Right ventricle myocardium inferior (tissue), 1 donor: ENCODE measurements around the gene FAM228B. TPM values are rescaled to one million over a fixed set of nuclear protein-coding genes. Genes with fewer than 3 reads are reported as not detected.
"Not testable (repeated sequence)": the region's sequence is repeated elsewhere in the genome, so short reads cannot be mapped to it uniquely, and the experiment has no call there.

Experiments
- ATAC-seq: fragments of 200-7000 bp; cut with Tn5 transposase; one replicate; pipeline ENCODE4 v1.9.1; 2020; ENCODE audit warnings: mild to moderate bottlenecking, moderate library complexity
- DNase-seq: peaks from one replicate; pipeline ENCODE4 v3.0.0; 2021; ENCODE audit errors: missing footprints
- intact Hi-C: fragments of 100-400 bp; cut with DNase I; formaldehyde crosslinking; loops from one replicate; pipeline ENCODE4 v1.11.0; 2022
- total RNA-seq: library from RNA; stranded (reverse); fragmentation: NEBNext Ultra II Directional; extraction: Animal tissue kit (Norgen Biotek cat#: 25700); gene quantifications from one replicate; pipeline ENCODE4 v1.2.1, GENCODE V29; 2021
- donor health status: DM: no; HTN: yes; CAD: no; lungs with severe emphysema.

FAM228B gene
- total RNA-seq, 1 donor from 2014 or later: 21.8 TPM

DNA sequence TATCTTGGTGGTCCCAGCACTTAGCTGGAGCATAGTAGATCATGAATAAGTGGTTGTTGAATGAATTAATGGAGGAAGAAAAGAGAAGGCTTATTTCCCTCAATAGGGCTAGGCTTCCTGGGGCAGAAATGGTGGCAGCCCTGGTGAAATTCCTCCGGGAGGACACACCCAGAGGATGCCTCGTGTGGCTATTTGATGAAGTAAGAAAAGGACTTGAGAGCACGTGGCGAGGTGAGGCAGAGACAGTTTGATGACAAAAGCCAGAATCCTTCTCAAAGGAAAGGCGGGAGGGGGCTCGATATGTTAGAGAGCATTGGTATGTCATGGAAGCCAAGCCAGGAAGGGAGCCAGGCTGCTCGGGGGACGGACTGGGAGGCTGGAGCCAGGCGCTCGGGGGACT, 66.3 kb downstream of the FAM228B start:
- ATAC-seq: no peak
- DNase-seq: no peak
- intact Hi-C loops: no loop called here

DNA sequence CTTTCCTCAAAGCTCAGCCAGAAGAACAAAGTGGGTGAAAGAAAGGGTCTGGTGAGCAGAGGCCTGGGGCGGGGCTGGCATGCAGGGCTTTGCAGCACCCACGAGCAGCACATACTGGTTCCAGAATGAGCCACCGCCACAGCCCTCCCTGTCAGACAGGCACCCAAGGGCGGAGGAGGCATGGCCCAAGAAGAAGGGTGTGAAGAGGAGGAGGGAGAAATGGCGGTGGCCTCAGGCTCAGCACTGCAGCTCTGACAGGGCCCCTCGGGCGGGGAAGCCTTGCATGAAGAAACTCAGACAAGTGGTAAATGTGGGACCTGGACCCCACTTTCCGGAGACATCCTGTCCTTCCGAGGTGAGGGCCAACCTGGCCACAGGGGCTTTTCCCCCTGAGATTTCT, 67.2 kb downstream of the FAM228B start:
- intact Hi-C loops: no loop called here
- DNase-seq (no peak), ATAC-seq (no peak)

DNA sequence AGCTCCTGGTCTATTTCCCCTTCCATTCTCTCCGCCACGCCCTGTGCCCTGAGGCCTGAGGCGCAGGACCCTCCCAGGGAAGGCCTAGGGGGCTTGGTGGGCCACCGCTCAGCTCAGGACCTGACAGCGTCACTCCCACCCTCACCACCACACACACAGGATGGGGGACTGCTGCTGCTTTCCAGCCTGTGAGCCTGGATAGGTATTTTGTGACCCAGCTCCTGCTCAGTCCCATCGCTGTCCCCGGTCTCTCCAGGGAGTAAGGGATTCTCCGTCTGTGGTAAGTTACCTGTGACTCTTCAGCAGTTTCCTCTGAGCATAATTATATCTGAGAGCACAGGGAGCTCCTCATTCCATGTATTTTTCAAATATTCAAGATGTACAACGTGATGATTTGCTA, 67.9 kb downstream of the FAM228B start:
- intact Hi-C loops: no loop called here
- DNase-seq (no peak), ATAC-seq (no peak)

DNA sequence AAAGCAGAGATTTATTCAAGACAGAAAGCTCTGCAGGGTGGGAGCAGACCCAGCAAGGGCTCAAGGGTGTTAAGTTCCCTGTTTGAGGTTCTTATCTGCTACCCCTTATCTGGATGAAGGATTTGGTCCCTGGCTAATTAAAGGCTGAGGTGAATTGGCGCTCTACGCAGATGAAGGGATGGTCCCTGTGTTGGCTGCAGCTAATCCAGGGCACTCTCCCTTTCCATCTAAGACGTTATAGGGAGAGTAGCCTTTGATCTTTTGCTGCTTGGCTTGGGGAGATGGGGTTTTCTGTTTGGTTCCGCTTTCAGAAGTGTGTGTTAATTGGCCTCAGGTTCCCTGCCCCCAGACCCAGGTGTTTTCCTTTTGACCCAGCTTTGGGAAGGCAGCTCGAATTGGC, 68.6 kb downstream of the FAM228B start:
- ATAC-seq: no peak
- intact Hi-C loops: no loop called here
- no peak for DNase-seq

DNA sequence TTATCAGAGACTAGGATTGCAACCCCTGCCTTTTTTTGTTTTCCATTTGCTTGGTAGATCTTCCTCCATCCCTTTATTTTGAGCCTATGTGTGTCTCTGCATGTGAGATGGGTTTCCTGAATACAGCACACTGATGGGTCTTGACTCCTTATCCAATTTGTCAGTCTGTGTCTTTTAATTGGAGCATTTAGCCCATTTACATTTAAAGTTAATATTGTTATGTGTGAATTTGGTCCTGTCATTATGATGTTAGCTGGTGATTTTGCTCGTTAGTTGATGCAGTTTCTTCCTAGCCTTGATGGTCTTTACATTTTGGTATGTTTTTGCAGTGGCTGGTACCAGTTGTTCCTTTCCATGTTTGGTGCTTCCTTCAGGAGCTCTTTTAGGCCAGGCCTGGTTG, 73.9 kb downstream of the FAM228B start:
- ATAC-seq, intact Hi-C loops, DNase-seq: not testable (repeated sequence)

DNA sequence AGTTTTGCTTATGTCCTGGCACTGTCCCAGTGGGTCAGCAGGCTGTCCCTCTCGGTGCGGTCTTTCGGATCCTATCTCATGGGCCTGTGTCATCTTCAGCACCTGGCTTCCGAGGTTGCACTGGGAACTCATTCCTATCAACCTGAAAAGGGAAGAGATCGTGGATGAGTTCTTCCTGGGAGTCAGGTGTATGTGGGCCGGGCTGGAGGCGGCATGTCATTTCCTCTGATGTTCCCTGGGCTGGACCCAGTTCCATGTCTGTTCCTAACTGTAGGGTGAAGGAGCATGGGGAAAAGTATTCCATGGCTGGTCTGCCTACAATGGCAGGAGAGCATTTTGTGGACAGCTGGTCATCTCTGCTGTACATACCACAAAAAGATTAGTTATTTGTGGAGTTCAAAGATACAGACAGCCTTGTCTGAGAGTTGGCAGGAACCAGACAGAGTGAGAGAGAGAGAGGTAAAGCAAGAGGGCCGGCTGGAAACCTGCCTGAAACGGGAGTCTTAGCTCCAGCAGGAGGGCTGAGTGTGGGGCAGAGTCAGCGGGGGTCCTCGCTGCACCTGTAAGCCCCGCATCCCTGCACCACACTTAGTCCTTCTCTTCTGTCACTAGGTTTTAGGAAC, 76.8 kb downstream of the FAM228B start:
- ATAC-seq (peak; percentile 63), DNase-seq (no peak)

DNA sequence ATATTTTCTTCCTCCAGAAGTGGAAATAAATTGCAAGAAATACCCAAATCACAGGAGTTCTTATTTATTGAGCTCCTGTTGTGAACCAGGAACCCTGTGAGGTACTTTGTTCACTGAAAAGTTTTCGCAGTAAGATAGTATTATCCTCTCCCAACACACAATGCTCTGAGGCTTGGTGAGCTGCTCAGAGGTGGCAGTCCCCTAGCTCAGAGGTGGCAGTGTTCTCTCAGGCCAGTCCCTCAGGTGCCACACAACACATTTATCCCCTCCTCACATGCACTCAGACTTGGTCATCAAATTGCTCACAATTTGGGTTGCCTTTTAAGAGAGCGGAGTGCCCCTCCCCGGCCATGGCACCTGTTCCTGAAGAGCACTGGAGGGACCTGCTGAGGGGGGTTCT, 77.5 kb downstream of the FAM228B start:
- intact Hi-C loops: no loop called here
- ATAC-seq: no peak
- no peak for DNase-seq

More for the DNA sequence above, 76.8 kb downstream of the FAM228B start:
- intact Hi-C loops: no loop called here

DNA sequence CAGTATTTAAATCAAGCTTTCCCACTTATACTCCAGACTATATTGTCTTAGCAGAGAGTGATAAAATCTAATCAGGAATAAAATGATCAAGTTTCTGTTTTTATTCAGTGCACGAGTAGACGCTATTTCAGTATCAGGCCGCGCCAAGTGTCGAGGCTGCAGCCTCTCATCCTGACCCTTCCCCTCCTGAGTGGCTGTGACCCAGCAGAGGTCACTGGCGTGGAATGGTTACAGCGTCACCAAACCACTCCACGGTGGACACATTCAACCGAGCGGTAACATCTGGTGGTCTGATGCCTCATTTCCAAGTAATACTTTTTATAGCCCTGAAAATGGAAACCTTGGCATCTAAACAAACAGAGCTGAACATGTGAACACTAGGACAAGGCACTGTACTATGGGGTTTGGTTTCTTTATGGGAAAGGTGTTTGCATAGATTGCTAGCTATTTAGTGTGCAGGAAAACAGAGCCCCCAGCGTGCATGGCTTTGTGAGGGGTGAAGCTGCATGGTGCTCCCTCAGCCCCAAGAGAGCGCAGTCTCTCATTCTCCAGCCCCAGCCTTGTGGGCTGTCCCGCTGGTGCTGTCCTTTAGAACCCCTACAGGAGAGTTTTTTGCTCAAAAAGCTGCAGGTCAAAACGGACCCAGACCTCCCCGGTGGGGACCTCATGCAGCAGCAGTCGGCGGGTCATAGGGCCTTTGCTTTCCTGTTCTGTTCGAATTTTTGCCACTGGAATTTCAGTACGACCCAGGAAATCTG, 79.9 kb downstream of the FAM228B start:
- DNase-seq (no peak), ATAC-seq (no peak)
- intact Hi-C loops: no loop called here

DNA sequence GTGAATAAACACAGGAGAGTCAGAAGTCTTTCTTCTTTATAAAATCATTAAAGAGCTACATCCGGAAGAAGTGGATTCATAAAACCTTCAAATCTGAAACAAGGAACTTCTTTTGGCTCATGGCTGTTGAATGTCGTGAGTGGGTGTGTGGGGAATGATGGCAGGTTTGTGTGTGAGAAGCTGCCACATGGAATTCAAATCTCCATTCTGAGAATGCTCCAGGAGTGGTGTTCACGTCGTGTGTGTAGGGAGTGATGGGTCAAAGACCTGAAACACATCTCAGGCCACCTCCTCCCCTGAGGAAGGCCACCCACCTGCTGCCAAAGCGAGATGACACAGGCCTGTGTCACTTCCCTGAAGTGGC, 80.5 kb downstream of the FAM228B start:
- ATAC-seq (no peak), DNase-seq (no peak)
- intact Hi-C loops: no loop called here

DNA sequence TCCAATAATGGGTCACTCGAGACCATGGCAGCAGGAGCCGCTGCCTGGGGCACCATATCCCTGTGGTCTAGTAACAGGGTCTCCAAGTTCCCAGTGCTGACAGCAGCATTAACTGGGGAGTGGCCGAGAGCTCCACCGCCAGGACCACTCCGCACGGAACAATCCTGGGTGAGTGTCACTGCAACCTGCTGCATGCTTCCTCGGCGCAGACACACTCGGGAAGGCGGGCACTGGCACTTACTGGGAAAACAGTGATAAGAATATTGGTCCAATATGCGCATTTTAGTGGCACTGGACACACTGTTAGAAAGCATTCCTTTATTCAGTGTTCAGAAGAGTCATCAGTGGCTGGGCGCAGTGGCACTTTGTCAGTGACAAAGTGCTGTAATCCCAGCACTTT, 81.2 kb downstream of the FAM228B start:
- no peak for DNase-seq
- intact Hi-C loops: no loop called here
- no peak for ATAC-seq

DNA sequence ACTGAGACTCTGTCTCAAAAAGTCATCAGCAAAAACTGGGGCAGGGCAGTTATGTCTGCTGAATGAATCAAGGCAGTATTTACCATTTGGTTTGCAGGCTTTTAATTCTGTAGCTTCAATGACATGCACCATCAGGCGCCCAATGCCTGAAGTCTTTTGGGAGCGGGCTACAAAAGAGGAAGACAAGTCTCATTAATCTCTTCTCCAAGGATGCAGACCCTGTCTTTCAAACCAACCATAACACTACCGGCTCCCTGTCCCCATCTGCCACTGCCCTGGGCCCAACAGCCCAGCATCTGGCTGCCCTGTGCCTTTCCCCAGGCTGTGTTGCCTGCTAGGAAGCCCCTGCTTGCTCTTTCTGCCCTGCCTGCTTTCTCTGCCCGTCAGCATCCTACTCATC, 81.9 kb downstream of the FAM228B start:
- DNase-seq: no peak
- intact Hi-C loops: no loop called here
- no peak for ATAC-seq

DNA sequence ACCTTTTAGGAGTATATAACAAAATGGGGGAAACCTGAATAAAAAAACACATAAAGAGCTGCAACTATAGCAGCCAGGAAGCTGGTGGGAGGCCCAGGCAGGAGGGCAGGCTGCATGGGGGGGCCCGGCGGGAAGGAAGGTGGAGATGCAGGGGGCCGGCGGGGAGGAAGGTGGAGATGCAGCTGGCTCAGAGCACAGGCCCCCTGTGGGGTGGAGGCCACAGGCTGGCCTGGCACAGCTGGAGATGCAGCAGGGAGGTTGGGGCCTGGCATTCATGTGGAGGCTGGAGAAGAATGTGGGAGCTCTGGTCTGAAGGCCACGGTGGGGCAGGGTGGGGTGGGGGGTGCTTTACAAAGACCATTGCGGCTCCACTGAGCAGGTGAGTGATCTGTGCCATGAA, 83.0 kb downstream of the FAM228B start:
- no peak for DNase-seq
- ATAC-seq: no peak
- intact Hi-C loops: no loop called here

DNA sequence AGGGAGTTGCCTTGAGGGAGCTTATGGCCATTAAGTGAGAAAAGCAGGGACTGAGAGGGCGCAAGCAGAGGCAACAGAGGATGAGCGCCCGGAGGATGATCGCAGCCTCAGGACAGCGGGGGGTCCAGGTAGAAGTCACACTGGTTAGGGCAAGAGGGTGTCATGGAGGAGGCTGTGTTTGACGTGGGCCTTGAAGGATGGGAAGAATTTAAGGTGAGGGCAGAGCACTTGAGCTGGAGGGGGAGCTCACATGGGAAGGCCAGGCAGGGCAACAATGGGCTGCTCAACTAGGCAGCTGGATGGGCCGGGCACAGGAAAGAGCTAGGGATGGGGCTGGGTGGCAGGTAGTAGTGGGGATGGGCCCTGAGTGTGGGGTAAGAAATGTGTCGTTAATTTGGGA, 83.4 kb downstream of the FAM228B start:
- DNase-seq (no peak), ATAC-seq (no peak)
- intact Hi-C loops: no loop called here

DNA sequence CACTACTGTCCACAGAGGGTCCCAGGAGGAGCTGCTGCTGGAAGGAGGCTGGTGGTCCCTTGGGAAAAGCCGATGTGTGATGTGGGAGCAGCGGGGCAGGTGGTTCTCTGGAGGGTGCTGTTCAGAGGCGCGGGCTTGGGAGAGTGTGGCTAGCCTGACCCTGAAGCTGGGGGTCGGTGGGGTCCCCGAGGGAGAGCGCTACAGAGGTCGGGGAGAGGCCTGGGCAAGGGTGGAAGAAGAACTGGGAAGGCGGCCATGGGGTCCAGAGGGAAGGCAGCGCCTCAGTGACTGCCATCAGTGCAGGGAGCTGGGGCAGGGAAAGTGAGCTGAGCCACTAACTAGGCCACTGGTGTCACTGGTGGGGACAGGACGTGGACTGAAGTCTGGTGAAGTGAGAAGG, 84.1 kb downstream of the FAM228B start:
- intact Hi-C loops: no loop called here
- ATAC-seq (no peak), DNase-seq (no peak)

DNA sequence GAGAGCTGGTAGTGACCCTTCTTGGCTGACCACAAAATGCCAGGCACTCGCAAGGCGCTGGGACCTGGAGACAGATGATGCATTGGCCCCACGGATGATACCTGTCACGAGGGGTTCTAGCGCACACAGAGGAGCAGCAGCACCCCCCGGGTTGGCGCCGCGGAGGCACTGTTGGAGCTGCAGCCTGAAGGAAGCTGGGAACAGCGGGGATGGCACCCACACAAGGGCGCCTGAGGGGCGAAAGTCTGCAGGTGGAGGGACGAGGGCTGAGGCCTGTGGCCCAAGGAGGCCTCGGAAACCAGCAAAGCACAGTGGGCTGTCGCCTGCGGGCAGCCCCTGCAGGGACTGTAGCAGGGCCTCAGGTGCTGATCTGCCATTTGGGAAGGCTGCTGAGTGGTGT, 85.2 kb downstream of the FAM228B start:
- intact Hi-C loops: no loop called here
- DNase-seq (no peak), ATAC-seq (no peak)

DNA sequence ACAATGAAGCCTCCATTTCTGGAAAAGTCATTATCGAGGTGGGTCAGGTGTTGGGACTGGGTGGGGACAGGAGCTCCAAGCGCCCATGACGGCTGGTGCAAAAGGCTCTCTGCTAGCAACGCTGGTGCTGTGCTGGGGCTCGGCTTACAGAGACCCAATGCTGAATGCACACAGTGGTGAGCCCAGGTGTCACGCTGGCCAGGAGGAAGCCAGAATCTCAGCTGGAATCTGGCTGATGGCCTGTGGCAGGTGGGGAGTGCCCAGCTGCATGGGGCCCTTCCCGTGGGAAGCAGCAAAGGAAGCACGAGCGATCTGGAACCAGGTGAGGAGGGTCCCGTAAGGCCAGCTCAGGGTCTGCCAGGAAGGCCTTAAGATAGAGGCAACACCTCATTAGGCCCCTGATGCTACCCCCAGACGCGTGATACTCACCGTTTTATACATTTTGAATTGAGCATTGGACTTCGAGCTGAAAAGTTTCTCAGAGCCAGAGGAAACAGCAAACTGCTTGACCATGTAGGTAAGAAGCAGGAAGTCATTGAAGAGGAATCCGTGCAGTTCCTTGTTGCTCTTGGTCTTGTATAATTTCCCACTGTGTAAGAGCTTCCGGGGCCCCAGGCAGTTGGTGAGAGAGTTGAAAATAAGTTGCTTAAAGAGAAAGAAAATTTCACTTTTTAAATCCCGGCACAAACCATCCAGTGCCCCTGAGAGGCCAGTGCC, 86.3 kb downstream of the FAM228B start:
- DNase-seq (no peak), ATAC-seq (no peak)
- intact Hi-C loops: no loop called here

DNA sequence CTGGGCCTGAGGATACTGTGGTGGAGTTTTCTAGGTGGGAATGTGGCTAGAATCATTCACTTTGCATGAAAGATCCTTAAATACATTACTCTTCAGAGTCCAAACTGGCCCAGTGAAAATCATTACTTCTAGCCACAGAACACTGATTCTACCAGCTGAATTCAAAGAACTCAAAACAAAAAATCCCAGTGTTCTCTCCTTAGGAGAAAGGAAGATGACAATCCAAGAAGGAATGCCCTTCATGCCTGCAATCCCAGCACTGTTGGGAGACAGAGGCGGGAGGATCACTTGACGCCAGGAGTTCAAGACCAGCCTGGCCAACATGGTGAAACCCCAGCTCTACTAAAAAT, 86.8 kb downstream of the FAM228B start:
- DNase-seq (no peak), ATAC-seq (no peak)
- intact Hi-C loops: no loop called here

DNA sequence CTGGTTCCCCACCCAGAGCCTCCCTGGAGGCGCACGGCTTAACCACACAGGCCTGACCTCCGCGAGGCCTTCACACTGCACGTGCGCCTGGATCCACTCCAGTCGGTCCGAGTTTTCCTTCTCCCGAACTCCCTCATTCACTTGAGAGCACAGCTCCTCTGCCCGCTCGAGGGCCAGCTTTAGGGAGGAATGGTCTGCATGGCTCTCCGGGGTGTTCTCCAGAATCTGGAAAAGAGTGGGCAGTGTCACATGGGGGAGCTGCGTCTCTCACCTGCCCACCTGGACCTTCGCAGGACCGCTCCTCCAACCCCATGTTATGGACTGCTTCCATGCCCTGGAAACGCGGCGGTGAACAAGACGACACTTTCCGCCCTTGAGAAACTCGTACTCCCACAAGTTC, 87.5 kb downstream of the FAM228B start:
- intact Hi-C loops: no loop called here
- DNase-seq: no peak
- ATAC-seq: peak; percentile 13

DNA sequence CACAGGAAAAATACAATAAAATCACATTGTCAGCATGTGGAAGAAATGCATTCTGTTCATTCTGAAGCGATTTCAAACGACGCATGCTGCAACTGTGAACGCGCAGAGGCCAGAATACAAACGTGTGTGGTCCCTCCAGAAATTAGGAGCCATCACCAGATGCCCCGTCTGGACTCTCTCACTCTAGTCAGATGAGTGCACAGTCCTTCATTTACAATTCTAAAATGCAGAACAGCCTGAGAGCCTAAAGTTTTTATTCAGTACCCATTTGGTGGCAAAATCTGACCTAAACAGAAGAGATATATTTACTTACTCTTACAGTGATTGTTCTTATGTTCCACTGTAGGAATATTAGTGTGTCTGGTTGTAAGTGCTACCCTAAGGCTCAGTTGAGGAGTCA, 88.1 kb downstream of the FAM228B start:
- DNase-seq (no peak), ATAC-seq (no peak)
- intact Hi-C loops: no loop called here

DNA sequence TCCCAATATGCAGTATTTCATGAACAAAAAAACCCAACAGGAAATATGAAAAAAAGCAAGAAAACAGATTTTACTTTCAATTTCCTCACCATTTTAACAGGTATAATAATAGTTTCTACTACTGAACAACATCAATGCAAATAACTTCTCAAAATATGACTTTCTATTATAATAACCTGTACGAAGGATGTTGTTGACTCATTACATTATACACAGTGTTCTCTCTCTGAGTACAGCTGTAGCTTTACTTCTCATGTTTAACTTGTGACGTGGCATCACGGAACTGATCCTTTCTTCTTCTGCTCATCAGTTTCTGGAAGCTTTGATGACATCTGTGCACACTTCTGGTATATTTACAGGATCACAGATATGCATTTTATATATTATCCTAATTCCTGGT, 91.6 kb downstream of the FAM228B start:
- intact Hi-C loops: no loop called here
- DNase-seq (no peak), ATAC-seq (no peak)
